Measurements from ENCODE around the gene EHHADH. TPM values are rescaled to one million over a fixed set of nuclear protein-coding genes. Genes with fewer than 3 reads are reported as not detected.

EHHADH gene
- total RNA-seq, 1 experiment from 2014 or later, result 4.2 TPM

DNA sequence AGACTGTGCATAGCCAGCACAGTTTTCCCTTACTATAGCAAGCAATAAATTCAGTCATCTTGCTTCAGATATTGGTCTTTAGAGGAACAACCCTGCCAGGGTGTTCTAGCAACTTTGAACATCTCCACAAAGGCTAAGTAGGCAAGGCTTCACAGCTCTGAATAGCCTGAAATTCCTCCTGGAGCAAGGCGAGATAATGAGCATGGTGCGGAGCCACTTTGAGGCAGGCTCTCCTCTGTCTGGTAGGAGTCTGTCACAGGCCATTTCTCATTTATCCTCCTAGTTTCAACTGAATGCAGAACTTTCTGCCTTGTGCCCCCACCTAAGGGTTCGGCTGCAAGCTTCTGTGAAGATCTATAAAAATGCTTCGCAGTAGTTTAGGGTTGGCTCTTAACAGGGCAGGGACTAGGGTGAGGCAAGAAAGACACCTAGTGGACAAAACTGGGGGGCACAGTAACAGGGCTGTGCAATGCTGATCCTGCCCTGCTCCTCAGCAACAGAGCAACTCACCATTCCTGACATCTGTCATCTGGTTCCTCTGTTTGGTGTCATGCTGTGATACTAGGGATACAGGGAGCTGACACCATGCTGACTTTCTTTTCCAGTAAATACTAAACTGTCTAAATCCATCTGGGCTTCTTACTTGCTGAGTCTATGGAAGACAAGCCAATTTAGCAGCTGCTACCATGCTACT, 16.6 kb upstream of the EHHADH start (continued):
- TF ChIP-seq JAZF1 (CRISPR knock-in tag; IDR thresholded peaks at IDR 0.05), result no peak

DNA sequence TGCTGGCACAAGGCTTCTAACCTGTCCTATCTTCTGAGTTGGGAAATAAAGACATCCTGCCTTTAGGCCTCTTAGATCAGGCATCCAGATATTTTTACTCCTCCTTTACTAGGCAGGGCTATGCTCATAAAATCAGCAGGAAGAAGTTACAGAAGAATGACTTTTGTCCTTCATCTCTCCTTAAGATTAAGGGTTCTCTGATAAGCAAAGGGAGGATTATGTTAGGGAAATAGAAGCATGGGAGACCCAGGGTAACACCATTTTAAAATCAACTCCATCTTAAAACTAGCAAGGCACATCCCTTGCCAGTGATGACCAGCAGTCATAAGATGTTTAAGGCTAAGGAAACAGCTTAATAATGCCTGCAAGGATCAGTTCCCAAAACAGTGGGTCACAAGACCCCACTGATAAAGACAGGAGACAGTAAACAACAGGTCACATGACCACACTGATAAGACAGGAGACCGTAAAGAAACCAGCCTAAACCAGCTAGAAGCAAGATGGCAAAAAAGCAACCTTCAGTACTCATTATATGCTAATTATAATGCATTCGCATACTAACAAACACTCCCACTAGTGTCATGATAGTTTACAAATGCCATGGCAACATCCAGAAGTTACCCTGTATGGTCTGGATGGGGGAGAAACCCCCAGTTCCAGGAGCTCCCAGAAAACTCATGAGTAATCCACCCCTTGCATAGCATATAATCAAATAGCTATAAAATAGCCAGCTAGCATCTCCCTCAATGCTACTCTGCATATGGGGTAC, 14.5 kb upstream of the EHHADH start:
- TF ChIP-seq NFE2L1 (CRISPR knock-in tag; IDR thresholded peaks at IDR 0.05) (no peak), ZNF219 (CRISPR knock-in tag; IDR thresholded peaks at IDR 0.05; ENCODE audit: borderline replicate concordance) (no peak), GTF2I (CRISPR knock-in tag; conservative IDR thresholded peaks at IDR 0.05) (no peak), NR1H2 (CRISPR knock-in tag; IDR thresholded peaks at IDR 0.05) (no peak)
- TF ChIP-seq, protein P1, sequence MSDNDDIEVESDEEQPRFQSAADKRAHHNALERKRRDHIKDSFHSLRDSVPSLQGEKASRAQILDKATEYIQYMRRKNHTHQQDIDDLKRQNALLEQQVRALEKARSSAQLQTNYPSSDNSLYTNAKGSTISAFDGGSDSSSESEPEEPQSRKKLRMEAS (CRISPR knock-in tag; IDR thresholded peaks at IDR 0.05), result no peak
- H3K36me3 Mint-ChIP-seq, result no peaks in the 10 kb centered on the region
- 0 out of 2 replicates have a peak, but pooled peaks cover 2% of the 10 kb centered on the region for H3K4me1 Mint-ChIP-seq
- POLR2A ChIA-PET, result no interaction called here
- DNase-seq (ENCODE audit: low spot score) (no peak), ATAC-seq (no peak)
- CTCF ChIA-PET, result interaction anchor here (0.6 kb wide), 1 partner anchor 571 kb away, joined by 4 read pairs; no protein-coding TSS in a partner anchor
- H3K9me3 Mint-ChIP-seq, result no peaks in the 10 kb centered on the region
- no peaks in the 10 kb centered on the region; the same call in 1 of the 2 replicates for H3K27me3 Mint-ChIP-seq (ENCODE audit: low read depth)
- no peak overlapping the region for H3K4me3 Mint-ChIP-seq
- H3K27ac Mint-ChIP-seq, result no peak overlapping the region; the same call in 1 of the 2 replicates

- CTCF ChIA-PET, result no interaction called here
- no peak for TF ChIP-seq JAZF1 (CRISPR knock-in tag; IDR thresholded peaks at IDR 0.05)
- no peak for TF ChIP-seq ZNF263 (CRISPR knock-in tag; IDR thresholded peaks at IDR 0.05; ENCODE audit: low read depth)
- no peak for TF ChIP-seq ZNF219 (CRISPR knock-in tag; IDR thresholded peaks at IDR 0.05; ENCODE audit: borderline replicate concordance)
- TF ChIP-seq, protein P2, sequence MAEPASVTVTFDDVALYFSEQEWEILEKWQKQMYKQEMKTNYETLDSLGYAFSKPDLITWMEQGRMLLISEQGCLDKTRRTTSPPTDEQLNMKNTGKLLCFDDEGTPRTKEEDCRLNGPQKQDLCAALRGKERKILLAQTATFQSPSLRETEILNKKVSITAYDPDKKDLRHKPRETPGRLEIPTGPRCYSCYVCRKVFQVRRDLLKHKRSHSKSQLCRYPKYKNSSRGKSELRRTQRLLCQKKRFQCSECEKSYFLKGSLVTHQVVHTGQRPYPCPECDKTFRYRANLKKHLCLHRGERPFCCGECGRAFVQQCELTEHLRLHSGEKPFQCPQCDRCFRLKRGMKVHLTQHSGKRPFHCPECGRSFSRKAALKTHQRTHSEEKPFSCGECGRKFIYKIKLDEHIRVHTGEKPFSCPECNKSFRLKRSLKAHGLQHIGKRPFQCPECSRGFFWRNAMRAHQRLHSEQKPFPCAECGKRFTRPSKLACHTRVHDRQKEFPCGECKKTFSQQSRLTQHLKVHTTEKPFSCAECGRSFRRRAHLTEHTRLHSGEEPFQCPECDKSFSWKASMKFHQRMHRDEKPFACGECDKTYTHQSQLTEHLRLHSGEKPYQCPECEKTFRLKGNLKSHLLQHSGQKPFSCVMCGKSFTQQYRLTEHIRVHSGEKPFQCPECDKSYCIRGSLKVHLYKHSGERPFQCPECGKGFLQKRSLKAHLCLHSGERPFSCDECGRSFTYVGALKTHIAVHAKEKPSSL (CRISPR knock-in tag; conservative IDR thresholded peaks at IDR 0.05), result no peak
- TF ChIP-seq, protein P3, sequence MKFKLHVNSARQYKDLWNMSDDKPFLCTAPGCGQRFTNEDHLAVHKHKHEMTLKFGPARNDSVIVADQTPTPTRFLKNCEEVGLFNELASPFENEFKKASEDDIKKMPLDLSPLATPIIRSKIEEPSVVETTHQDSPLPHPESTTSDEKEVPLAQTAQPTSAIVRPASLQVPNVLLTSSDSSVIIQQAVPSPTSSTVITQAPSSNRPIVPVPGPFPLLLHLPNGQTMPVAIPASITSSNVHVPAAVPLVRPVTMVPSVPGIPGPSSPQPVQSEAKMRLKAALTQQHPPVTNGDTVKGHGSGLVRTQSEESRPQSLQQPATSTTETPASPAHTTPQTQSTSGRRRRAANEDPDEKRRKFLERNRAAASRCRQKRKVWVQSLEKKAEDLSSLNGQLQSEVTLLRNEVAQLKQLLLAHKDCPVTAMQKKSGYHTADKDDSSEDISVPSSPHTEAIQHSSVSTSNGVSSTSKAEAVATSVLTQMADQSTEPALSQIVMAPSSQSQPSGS (CRISPR knock-in tag; IDR thresholded peaks at IDR 0.05; ENCODE audit: borderline replicate concordance, low read depth), result no peak
- TF ChIP-seq OVOL2 (CRISPR knock-in tag; IDR thresholded peaks at IDR 0.05; ENCODE audit: borderline replicate concordance), result no peak
- TF ChIP-seq NFE2L1 (CRISPR knock-in tag; IDR thresholded peaks at IDR 0.05), result no peak
- TF ChIP-seq, protein P4, sequence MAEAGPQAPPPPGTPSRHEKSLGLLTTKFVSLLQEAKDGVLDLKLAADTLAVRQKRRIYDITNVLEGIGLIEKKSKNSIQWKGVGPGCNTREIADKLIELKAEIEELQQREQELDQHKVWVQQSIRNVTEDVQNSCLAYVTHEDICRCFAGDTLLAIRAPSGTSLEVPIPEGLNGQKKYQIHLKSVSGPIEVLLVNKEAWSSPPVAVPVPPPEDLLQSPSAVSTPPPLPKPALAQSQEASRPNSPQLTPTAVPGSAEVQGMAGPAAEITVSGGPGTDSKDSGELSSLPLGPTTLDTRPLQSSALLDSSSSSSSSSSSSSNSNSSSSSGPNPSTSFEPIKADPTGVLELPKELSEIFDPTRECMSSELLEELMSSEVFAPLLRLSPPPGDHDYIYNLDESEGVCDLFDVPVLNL (CRISPR knock-in tag; IDR thresholded peaks at IDR 0.05; ENCODE audit: borderline replicate concordance, low read depth), result no peak
- no peak for TF ChIP-seq ZSCAN18 (CRISPR knock-in tag; IDR thresholded peaks at IDR 0.05)
- TF ChIP-seq, protein P5, sequence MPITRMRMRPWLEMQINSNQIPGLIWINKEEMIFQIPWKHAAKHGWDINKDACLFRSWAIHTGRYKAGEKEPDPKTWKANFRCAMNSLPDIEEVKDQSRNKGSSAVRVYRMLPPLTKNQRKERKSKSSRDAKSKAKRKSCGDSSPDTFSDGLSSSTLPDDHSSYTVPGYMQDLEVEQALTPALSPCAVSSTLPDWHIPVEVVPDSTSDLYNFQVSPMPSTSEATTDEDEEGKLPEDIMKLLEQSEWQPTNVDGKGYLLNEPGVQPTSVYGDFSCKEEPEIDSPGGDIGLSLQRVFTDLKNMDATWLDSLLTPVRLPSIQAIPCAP (CRISPR knock-in tag; IDR thresholded peaks at IDR 0.05), result no peak
- no peak for TF ChIP-seq MXD4 (CRISPR knock-in tag; IDR thresholded peaks at IDR 0.05; ENCODE audit: borderline replicate concordance)
- no peak for TF ChIP-seq FOXP1 (CRISPR knock-in tag; IDR thresholded peaks at IDR 0.05; ENCODE audit: borderline replicate concordance)
- TF ChIP-seq NFYB (CRISPR knock-in tag; conservative IDR thresholded peaks at IDR 0.05; ENCODE audit: low read depth), result no peak
Observed at GRCh38 chr3:185267193-185267592, 13.3 kb upstream of the EHHADH start.

More at GRCh38 chr3:185267193-185267592, 13.3 kb upstream of the EHHADH start:
- POLR2A ChIA-PET, result no interaction called here
- H3K27me3 Mint-ChIP-seq (ENCODE audit: low read depth), result no peaks in the 10 kb centered on the region; the same call in 1 of the 2 replicates
- H3K36me3 Mint-ChIP-seq, result no peaks in the 10 kb centered on the region
- H3K9me3 Mint-ChIP-seq, result no peaks in the 10 kb centered on the region
- 0 out of 2 replicates have a peak, but pooled peaks cover 2% of the 10 kb centered on the region for H3K4me1 Mint-ChIP-seq
- ATAC-seq, result no peak
- no peak for DNase-seq (ENCODE audit: low spot score)
- H3K4me3 Mint-ChIP-seq, result no peak overlapping the region
- no peak overlapping the region for H3K27ac Mint-ChIP-seq
